CD4-positive, alpha-beta memory T cell (primary cell): ENCODE measurements around the gene PSMA5. TPM values are rescaled to one million over a fixed set of nuclear protein-coding genes. Genes with fewer than 3 reads are reported as not detected.
A peak's percentile ranks its signal among the peaks of the same experiment; 100 is the strongest.
"Not testable (repeated sequence)": the region's sequence is repeated elsewhere in the genome, so short reads cannot be mapped to it uniquely, and the experiment has no call there.

Source experiments
- CTCF ChIA-PET: fragments of 350-600 bp; sonication (Branson Sonifier 250); formaldehyde crosslinking; loops from one replicate; lab custom pipeline; 2021; ENCODE audit warnings: inconsistent platforms; ENCODE audit not compliant: partially characterized antibody; lab: Charles Lee
- POLR2A ChIA-PET: fragments of 350-600 bp; sonication (Branson Sonifier 250); formaldehyde crosslinking; loops from one replicate; lab custom pipeline; 2021; ENCODE audit not compliant: partially characterized antibody; lab: Charles Lee
- DNase-seq, 5 donors: peaks; one replicate each; pipeline versions ENCODE4 v3.0.0 to v3.0.0-alpha.2; 2020 to 2022; ENCODE audit warnings: mixed read lengths in 1 of 5
- H3K27ac ChIP-seq: one replicate; pipeline ENCODE4 v1.7.0; 2013; ENCODE audit warnings: low read depth, low read length
- H3K27me3 ChIP-seq: 2 replicates; pipeline ENCODE4 v1.7.0; 2013; ENCODE audit warnings: mild to moderate bottlenecking, low read length, moderate library complexity; ENCODE audit not compliant: insufficient read depth
- H3K36me3 ChIP-seq: 2 replicates; pipeline ENCODE4 v1.7.0; 2013; ENCODE audit warnings: mild to moderate bottlenecking, low read length, moderate library complexity; ENCODE audit not compliant: insufficient read depth
- H3K4me1 ChIP-seq: 2 replicates; pipeline ENCODE4 v1.7.0; 2013; ENCODE audit warnings: mild to moderate bottlenecking, low read length, moderate library complexity; ENCODE audit not compliant: insufficient read depth
- H3K4me3 ChIP-seq, 2 donors: one replicate each; pipeline ENCODE4 v1.7.0; 2013; ENCODE audit warnings: low read length in 2 of 2, mild to moderate bottlenecking in 1 of 2
- H3K9me3 ChIP-seq, 2 donors: one replicate each; pipeline ENCODE4 v1.7.0; 2013; ENCODE audit warnings: low read length in 2 of 2, control low read depth in 1 of 2; ENCODE audit not compliant: control insufficient read depth in 1 of 2
- H3K27ac Mint-ChIP-seq, 7 donors: one replicate each; pipeline ENCODE4 v1.8.0; 2020 to 2021; ENCODE audit warnings: mixed read lengths in 7 of 7, mild to moderate bottlenecking in 6 of 7, inconsistent platforms in 3 of 7, moderate library complexity in 3 of 7
- H3K27me3 Mint-ChIP-seq, 2 donors: one replicate each; pipeline ENCODE4 v1.8.0; 2020 to 2021; ENCODE audit warnings: mixed read lengths in 2 of 2
- H3K36me3 Mint-ChIP-seq, 2 donors: one replicate each; pipeline ENCODE4 v1.8.0; 2020 to 2021; ENCODE audit warnings: mixed read lengths in 2 of 2, inconsistent platforms in 1 of 2, mild to moderate bottlenecking in 1 of 2
- H3K4me1 Mint-ChIP-seq, 4 donors: one replicate each; pipeline ENCODE4 v1.8.0; 2020 to 2021; ENCODE audit warnings: mixed read lengths in 4 of 4, mild to moderate bottlenecking in 1 of 4
- H3K4me3 Mint-ChIP-seq, 8 donors: one replicate each; pipeline ENCODE4 v1.8.0; 2020 to 2021; ENCODE audit warnings: mixed read lengths in 8 of 8, mild to moderate bottlenecking in 7 of 8, moderate library complexity in 6 of 8, inconsistent platforms in 3 of 8
- H3K9me3 Mint-ChIP-seq, 8 donors: one replicate each; pipeline ENCODE4 v1.8.0; 2020 to 2021; ENCODE audit warnings: mixed read lengths in 8 of 8, mild to moderate bottlenecking in 5 of 8, inconsistent platforms in 3 of 8, moderate library complexity in 1 of 8
- intact Hi-C: fragments of 100-400 bp; cut with micrococcal nuclease; formaldehyde crosslinking; loops from one replicate; pipeline ENCODE4 v1.15.1; 2023
- polyA plus RNA-seq, 2 donors: library from polyadenylated mRNA; unstranded; fragments of 300-500 nt; fragmentation: Illumina TruSeq; gene quantifications; one replicate each; pipeline ENCODE4 v1.2.3, GENCODE V29; 2021
- total RNA-seq, 2 experiments: library from RNA; stranded (reverse); gene quantifications; one replicate each; pipeline ENCODE4 v1.2.3, GENCODE V29; 2021

The PSMA5 gene
- total RNA-seq, result 10 to 100 TPM; 87.7 to 90.2 TPM
- 100 to 1,000 TPM in 1 of 2 donors, 10 to 100 TPM in 1; 96.7 to 122 TPM for polyA plus RNA-seq

GRCh38 chr1:109426281-109427170, at the start of gene PSMA5:
TSS of gene PSMA5 (minus strand) at chr1:109426448. CDS start at chr1:109426330, 118 bp downstream.
- H3K27ac ChIP-seq, result peak within 1 kb of the TSS; percentile 87
- H3K36me3 ChIP-seq, result no peaks in the 10 kb centered on the region
- H3K4me3 ChIP-seq, result peak within 1 kb of the TSS; percentile 96 to 98
- no peaks in the 10 kb centered on the region for H3K9me3 ChIP-seq
- H3K27me3 ChIP-seq, result no peaks in the 10 kb centered on the region
- ChIA-PET CTCF (interaction anchor here (1.0 to 2.3 kb wide), 9 partner anchors 52 to 149 kb away, joined by 3 to 13 read pairs (median 4); partner anchors contain the start of genes ATXN7L2 and CYB561D1), POLR2A (interaction anchor here (0.7 to 5.5 kb wide), 18 partner anchors 10 to 351 kb away, joined by 3 to 59 read pairs (median 7); partner anchors contain the start of genes ATXN7L2, CYB561D1, GNAI3 and PSRC1)
- no peaks in the 10 kb centered on the region for H3K27me3 Mint-ChIP-seq
- no peaks in the 10 kb centered on the region for H3K9me3 Mint-ChIP-seq
- DNase-seq, result peak; percentile 93 to 99 (median 96)
- intact Hi-C loops, result loop anchor here (1.0 to 5.0 kb wide), 10 partner anchors 57 to 912 kb away; partner anchors contain the start of genes ATXN7L2, ELAPOR1, GNAI3 and PSRC1
- H3K4me1 Mint-ChIP-seq, result peaks cover 22 to 50% (median 37%) of the 10 kb centered on the region in 4 donors
- peak within 1 kb of the TSS; percentile 94 to 99 (median 98) for H3K4me3 Mint-ChIP-seq
- H3K4me1 ChIP-seq, result peaks cover 44% of the 10 kb centered on the region
- H3K27ac Mint-ChIP-seq, result peak within 1 kb of the TSS; percentile 90 to 99 (median 98)
- peaks cover 11 to 23% of the 10 kb centered on the region in 2 donors for H3K36me3 Mint-ChIP-seq

- H3K9me3 Mint-ChIP-seq, result no peaks in the 10 kb centered on the region
- H3K27ac Mint-ChIP-seq, result no peak overlapping the region
- CTCF ChIA-PET, result interaction anchor here (1.1 kb wide), 1 partner anchor 15 kb away, joined by 3 read pairs; no protein-coding TSS in a partner anchor
- no peak for DNase-seq
- intact Hi-C loops, result no loop called here
- H3K4me1 Mint-ChIP-seq, result peaks cover 1 to 11% (median 7%) of the 10 kb centered on the region in 4 donors
- peaks cover 14 to 45% of the 10 kb centered on the region in 2 donors for H3K27me3 Mint-ChIP-seq
- H3K4me3 ChIP-seq, result no peak overlapping the region
- no peaks in the 10 kb centered on the region for H3K36me3 Mint-ChIP-seq
- H3K27ac ChIP-seq, result no peak overlapping the region
- POLR2A ChIA-PET, result no interaction called here
- H3K9me3 ChIP-seq, result no peaks in the 10 kb centered on the region
- H3K27me3 ChIP-seq, result peaks cover 23% of the 10 kb centered on the region
- no peaks in the 10 kb centered on the region for H3K36me3 ChIP-seq
- no peak overlapping the region for H3K4me3 Mint-ChIP-seq
- no peaks in the 10 kb centered on the region for H3K4me1 ChIP-seq
Measured at GRCh38 chr1:109475261-109475660, 49.0 kb upstream of the PSMA5 start.

- Histone ChIP-seq H3K4me3 (no peak overlapping the region), H3K9me3 (no peaks in the 10 kb centered on the region), H3K27ac (no peak overlapping the region), H3K27me3 (peaks cover 28% of the 10 kb centered on the region), H3K4me1 (no peaks in the 10 kb centered on the region), H3K36me3 (no peaks in the 10 kb centered on the region)
- Mint-ChIP-seq H3K9me3 (no peaks in the 10 kb centered on the region), H3K27me3 (peaks cover 15 to 48% of the 10 kb centered on the region in 2 donors), H3K27ac (no peak overlapping the region), H3K4me3 (no peak overlapping the region), H3K4me1 (peaks cover 1 to 11% (median 7%) of the 10 kb centered on the region in 4 donors), H3K36me3 (no peaks in the 10 kb centered on the region)
- POLR2A ChIA-PET, result no interaction called here
- no peak for DNase-seq
- intact Hi-C loops, result no loop called here
- CTCF ChIA-PET, result interaction anchor here (1.3 kb wide), 1 partner anchor 57 kb away, joined by 4 read pairs; no protein-coding TSS in a partner anchor
Measured at GRCh38 chr1:109474697-109475096, 48.4 kb upstream of the PSMA5 start.

GRCh38 chr1:109473284-109474057, 47.2 kb upstream of the PSMA5 start:
- DNase-seq, POLR2A ChIA-PET, intact Hi-C loops, H3K4me3 ChIP-seq, H3K4me1 ChIP-seq, H3K27ac ChIP-seq, H3K9me3 Mint-ChIP-seq, H3K9me3 ChIP-seq, H3K36me3 Mint-ChIP-seq, H3K4me1 Mint-ChIP-seq, H3K27ac Mint-ChIP-seq, H3K4me3 Mint-ChIP-seq, H3K36me3 ChIP-seq: not testable (repeated sequence)
- CTCF ChIA-PET, result interaction anchor here (0.8 to 1.3 kb wide), 2 partner anchors 19 to 59 kb away, joined by 3 to 4 read pairs; no protein-coding TSS in a partner anchor
- peaks cover 16 to 44% of the 10 kb centered on the region in 2 donors for H3K27me3 Mint-ChIP-seq
- peaks cover 28% of the 10 kb centered on the region for H3K27me3 ChIP-seq

- Histone ChIP-seq H3K36me3 (no peaks in the 10 kb centered on the region), H3K4me1 (no peaks in the 10 kb centered on the region), H3K9me3 (no peaks in the 10 kb centered on the region), H3K27me3 (peaks cover 35% of the 10 kb centered on the region), H3K27ac (no peak overlapping the region), H3K4me3 (no peak overlapping the region)
- Mint-ChIP-seq H3K27ac (no peak overlapping the region), H3K4me1 (no peaks in the 10 kb centered on the region), H3K27me3 (peaks cover 19 to 50% of the 10 kb centered on the region in 2 donors), H3K36me3 (no peaks in the 10 kb centered on the region), H3K9me3 (no peaks in the 10 kb centered on the region), H3K4me3 (no peak overlapping the region)
- ChIA-PET POLR2A (no interaction called here), CTCF (interaction anchor here (1.1 kb wide), 1 partner anchor 11 kb away, joined by 4 read pairs; the partner anchor contains the start of gene ATXN7L2)
- no peak for DNase-seq
- intact Hi-C loops, result no loop called here
Measured at GRCh38 chr1:109472779-109473178, 46.5 kb upstream of the PSMA5 start.

GRCh38 chr1:109470245-109470644, 44.0 kb upstream of the PSMA5 start:
- Histone ChIP-seq H3K4me1 (no peaks in the 10 kb centered on the region), H3K9me3 (no peaks in the 10 kb centered on the region), H3K36me3 (no peaks in the 10 kb centered on the region), H3K27ac (no peak overlapping the region), H3K4me3 (no peak overlapping the region), H3K27me3 (peaks cover 39% of the 10 kb centered on the region)
- peaks cover 25 to 53% of the 10 kb centered on the region in 2 donors for H3K27me3 Mint-ChIP-seq
- H3K4me1 Mint-ChIP-seq, result peaks cover 0 to 7% (median 2%) of the 10 kb centered on the region in 4 donors
- intact Hi-C loops, result no loop called here
- no peak for DNase-seq
- H3K4me3 Mint-ChIP-seq, result no peak overlapping the region
- CTCF ChIA-PET, result interaction anchor here (0.5 to 1.3 kb wide), 5 partner anchors 9 to 141 kb away, joined by 3 to 5 read pairs (median 4); no protein-coding TSS in a partner anchor
- H3K27ac Mint-ChIP-seq, result no peak overlapping the region
- POLR2A ChIA-PET, result interaction anchor here (1.4 kb wide), 1 partner anchor 13 kb away, joined by 4 read pairs; the partner anchor contains the start of gene ATXN7L2
- H3K36me3 Mint-ChIP-seq, result no peaks in the 10 kb centered on the region
- no peaks in the 10 kb centered on the region for H3K9me3 Mint-ChIP-seq
